KOPT-K1 (cell line): Measurements from ENCODE around the gene HRAS.

ENCODE experiments used
- H3K27ac ChIP-seq: fragments of 200-600 bp; sonication (generic); 2 replicates; pipeline ENCODE4 v1.5.1; 2016; ENCODE audit warnings: antibody characterized with exemption, mild to moderate bottlenecking, low read depth, low read length; ENCODE audit not compliant: poor library complexity, severe bottlenecking
- H3K36me3 ChIP-seq: fragments of 200-600 bp; sonication (generic); 2 replicates; pipeline ENCODE4 v1.5.1; 2017; ENCODE audit warnings: antibody characterized with exemption, mild to moderate bottlenecking, low read length, moderate library complexity; ENCODE audit not compliant: insufficient read depth
- H3K9me3 ChIP-seq: fragments of 200-600 bp; sonication (generic); 2 replicates; pipeline ENCODE4 v1.5.1; 2017; ENCODE audit warnings: antibody characterized with exemption, low read length, mild to moderate bottlenecking; ENCODE audit not compliant: insufficient read depth, poor library complexity, severe bottlenecking

The HRAS gene

GRCh38 chr11:503179-503981 lies 32.0 kb downstream of the HRAS start:
- Histone ChIP-seq H3K27ac (no peak overlapping the region), H3K9me3 (no peaks in the 10 kb centered on the region), H3K36me3 (peaks cover 45% of the 10 kb centered on the region)

- no peak overlapping the region for H3K27ac ChIP-seq
- peaks cover 48% of the 10 kb centered on the region for H3K36me3 ChIP-seq
Observed at GRCh38 chr11:502288-503178, 32.8 kb downstream of the HRAS start.

GRCh38 chr11:501683-502287 lies 33.6 kb downstream of the HRAS start:
- peaks cover 56% of the 10 kb centered on the region for H3K36me3 ChIP-seq
- no peaks in the 10 kb centered on the region for H3K9me3 ChIP-seq
- H3K27ac ChIP-seq: no peak overlapping the region

More at GRCh38 chr11:502288-503178, 32.8 kb downstream of the HRAS start:
- H3K9me3 ChIP-seq: no peaks in the 10 kb centered on the region

GRCh38 chr11:501001-501682 lies 34.2 kb downstream of the HRAS start:
- Histone ChIP-seq H3K9me3 (no peaks in the 10 kb centered on the region), H3K36me3 (peaks cover 62% of the 10 kb centered on the region)

GRCh38 chr11:499201-500076 lies 35.9 kb downstream of the HRAS start:
- Histone ChIP-seq H3K9me3 (no peaks in the 10 kb centered on the region), H3K36me3 (peaks cover 79% of the 10 kb centered on the region), H3K27ac (no peak overlapping the region)

More at GRCh38 chr11:501001-501682, 34.2 kb downstream of the HRAS start:
- H3K27ac ChIP-seq: no peak overlapping the region

GRCh38 chr11:498297-499181 lies 36.8 kb downstream of the HRAS start:
- Histone ChIP-seq H3K9me3 (no peaks in the 10 kb centered on the region), H3K36me3 (peaks cover 87% of the 10 kb centered on the region), H3K27ac (no peak overlapping the region)

- Histone ChIP-seq H3K9me3 (no peaks in the 10 kb centered on the region), H3K27ac (no peak overlapping the region), H3K36me3 (peaks cover 94% of the 10 kb centered on the region)
Observed at GRCh38 chr11:497565-498296, 37.6 kb downstream of the HRAS start.

- Histone ChIP-seq H3K9me3 (no peaks in the 10 kb centered on the region), H3K36me3 (peaks cover 95% of the 10 kb centered on the region), H3K27ac (no peak overlapping the region)
Observed at GRCh38 chr11:496834-497564, 38.4 kb downstream of the HRAS start.

- peaks cover 87% of the 10 kb centered on the region for H3K36me3 ChIP-seq
Observed at GRCh38 chr11:495537-495931, 39.8 kb downstream of the HRAS start.

GRCh38 chr11:494761-495536 lies 40.4 kb downstream of the HRAS start:
- H3K9me3 ChIP-seq: no peaks in the 10 kb centered on the region
- no peak overlapping the region for H3K27ac ChIP-seq
- H3K36me3 ChIP-seq: peaks cover 87% of the 10 kb centered on the region

More at GRCh38 chr11:495537-495931, 39.8 kb downstream of the HRAS start:
- Histone ChIP-seq H3K9me3 (no peaks in the 10 kb centered on the region), H3K27ac (no peak overlapping the region)

GRCh38 chr11:492427-493226 lies 42.7 kb downstream of the HRAS start:
- Histone ChIP-seq H3K9me3 (no peaks in the 10 kb centered on the region), H3K27ac (no peak overlapping the region), H3K36me3 (peaks cover 64% of the 10 kb centered on the region)
